HepG2 (cell line): ENCODE data around the gene CDT1. TPM values are rescaled to one million over a fixed set of nuclear protein-coding genes. Genes with fewer than 3 reads are reported as not detected.
A peak's percentile ranks its signal among the peaks of the same experiment; 100 is the strongest.

Source experiments
- BCL6 ChIP-seq: IDR thresholded peaks from 2 replicates; pipeline ENCODE4 v1.6.1; 2016; ENCODE audit warnings: missing genetic modification reagents, missing compliant biosample characterization
- CHD4 ChIP-seq: fragments of 200-600 bp; sonication (generic); IDR thresholded peaks from 2 replicates; pipeline ENCODE4 v1.7.0; 2017; ENCODE audit warnings: mild to moderate bottlenecking, low read length, borderline replicate concordance
- ETV5 ChIP-seq: IDR thresholded peaks from 2 replicates; pipeline ENCODE4 v1.6.1; 2018; ENCODE audit warnings: missing biosample characterization, missing genetic modification reagents, inconsistent platforms, borderline replicate concordance
- FOXP1 ChIP-seq, 2 experiments: fragments of 450-650 bp in 1 of 2; IDR thresholded peaks; 2 replicates each; pipeline ENCODE4 v1.6.1; 2017 to 2018; ENCODE audit warnings: antibody characterized with exemption in 1 of 2
- HMGA1 ChIP-seq: sonication (generic); formaldehyde crosslinking; conservative IDR thresholded peaks from 2 replicates; pipeline ENCODE4 v1.4.0; 2020; ENCODE audit warnings: missing genetic modification reagents
- HNF4A ChIP-seq: sonication (generic); formaldehyde crosslinking; IDR thresholded peaks from 2 replicates; pipeline ENCODE4 v1.4.0; 2020; ENCODE audit warnings: missing genetic modification reagents
- IKZF1 ChIP-seq: fragments of 450-650 bp; IDR thresholded peaks from 2 replicates; pipeline ENCODE4 v1.7.1; 2016
- ISL2 ChIP-seq: sonication (generic); formaldehyde crosslinking; IDR thresholded peaks from 2 replicates; pipeline ENCODE4 v1.5.0; 2020; ENCODE audit warnings: missing genetic modification reagents
- JARID2 ChIP-seq: sonication (generic); formaldehyde crosslinking; IDR thresholded peaks from 2 replicates; pipeline ENCODE4 v1.8.1; 2023; ENCODE audit warnings: missing genetic modification reagents, inconsistent platforms; ENCODE audit not compliant: insufficient replicate concordance
- MED8 ChIP-seq: sonication (generic); formaldehyde crosslinking; IDR thresholded peaks from 2 replicates; pipeline ENCODE4 v1.8.1; 2023; ENCODE audit warnings: mild to moderate bottlenecking, missing genetic modification reagents; ENCODE audit not compliant: insufficient replicate concordance
- MTA3 ChIP-seq: sonication (generic); formaldehyde crosslinking; IDR thresholded peaks from 2 replicates; pipeline ENCODE4 v1.4.0; 2020; ENCODE audit warnings: missing genetic modification reagents
- NBN ChIP-seq: fragments of 450-650 bp; conservative IDR thresholded peaks from 2 replicates; pipeline ENCODE4 v1.6.1; 2017
- SIX4 ChIP-seq: sonication (generic); formaldehyde crosslinking; IDR thresholded peaks from 2 replicates; pipeline ENCODE4 v1.4.0; 2020; ENCODE audit warnings: missing genetic modification reagents
- SNAI1 ChIP-seq: sonication (generic); formaldehyde crosslinking; IDR thresholded peaks from 2 replicates; pipeline ENCODE4 v1.5.0; 2020; ENCODE audit warnings: mild to moderate bottlenecking, missing genetic modification reagents, borderline replicate concordance
- TOE1 ChIP-seq: sonication (generic); formaldehyde crosslinking; IDR thresholded peaks from 2 replicates; pipeline ENCODE4 v1.4.0; 2020; ENCODE audit warnings: mild to moderate bottlenecking, missing genetic modification reagents
- ZNF136 ChIP-seq: sonication (generic); formaldehyde crosslinking; IDR thresholded peaks from 2 replicates; pipeline ENCODE4 v1.8.1; 2022; ENCODE audit warnings: low read depth, mild to moderate bottlenecking, moderate library complexity, missing genetic modification reagents
- ZNF607 ChIP-seq: sonication (generic); formaldehyde crosslinking; IDR thresholded peaks from 2 replicates; pipeline ENCODE4 v1.5.1; 2020; ENCODE audit warnings: missing genetic modification reagents, mild to moderate bottlenecking, borderline replicate concordance
- ZNF766 ChIP-seq: sonication (generic); formaldehyde crosslinking; IDR thresholded peaks from 2 replicates; pipeline ENCODE4 v1.5.0; 2020; ENCODE audit warnings: missing genetic modification reagents, borderline replicate concordance
- polyA plus RNA-seq, 8 experiments: library from polyadenylated mRNA; depleted of rRNA in 3 of 8; stranded (reverse) in 7 of 8; unstranded in 1 of 8; fragments of >200 nt; fragmentation: Illumina TruSeq in 4 of 8; extraction: Trizol in 4 of 8; gene quantifications; 2 replicates each; pipeline versions ENCODE4 v1.2.1 to v1.2.3, GENCODE V29; 2011 to 2016; ENCODE audit warnings: low read depth in 4 of 8, missing spikeins in 1 of 8, mixed read lengths in 1 of 8; ENCODE audit not compliant: insufficient read depth in 1 of 8
- total RNA-seq, 5 experiments: library from RNA; depleted of rRNA; stranded (reverse); fragments of >200 nt; fragmentation: Illumina TruSeq; extraction: Trizol; gene quantifications; 2 replicates each; pipeline ENCODE4 v1.2.3, GENCODE V29; 2016; ENCODE audit warnings: low read depth in 1 of 5
- TF ChIP-seq, protein P1 (sequence below): IDR thresholded peaks from 2 replicates; pipeline ENCODE4 v1.4.0; 2020; ENCODE audit warnings: mild to moderate bottlenecking, missing genetic modification reagents
- TF ChIP-seq, protein P2 (sequence below): sonication (generic); formaldehyde crosslinking; IDR thresholded peaks from 2 replicates; pipeline ENCODE4 v1.9.0; 2021; ENCODE audit warnings: missing genetic modification reagents, borderline replicate concordance
- TF ChIP-seq, protein P3 (sequence below): sonication (generic); formaldehyde crosslinking; IDR thresholded peaks from 2 replicates; pipeline ENCODE4 v1.5.0; 2020; ENCODE audit warnings: mild to moderate bottlenecking, missing genetic modification reagents
- TF ChIP-seq, protein P4 (sequence below): conservative IDR thresholded peaks from 2 replicates; pipeline ENCODE4 v1.6.1; 2018; ENCODE audit warnings: missing genetic modification reagents

The CDT1 gene
- total and polyA plus RNA-seq, 2 of the 13 experiments (the other 11 are each of a cell fraction or from before 2014, with no cell fraction given) = 23.1 to 23.8 TPM

DNA sequence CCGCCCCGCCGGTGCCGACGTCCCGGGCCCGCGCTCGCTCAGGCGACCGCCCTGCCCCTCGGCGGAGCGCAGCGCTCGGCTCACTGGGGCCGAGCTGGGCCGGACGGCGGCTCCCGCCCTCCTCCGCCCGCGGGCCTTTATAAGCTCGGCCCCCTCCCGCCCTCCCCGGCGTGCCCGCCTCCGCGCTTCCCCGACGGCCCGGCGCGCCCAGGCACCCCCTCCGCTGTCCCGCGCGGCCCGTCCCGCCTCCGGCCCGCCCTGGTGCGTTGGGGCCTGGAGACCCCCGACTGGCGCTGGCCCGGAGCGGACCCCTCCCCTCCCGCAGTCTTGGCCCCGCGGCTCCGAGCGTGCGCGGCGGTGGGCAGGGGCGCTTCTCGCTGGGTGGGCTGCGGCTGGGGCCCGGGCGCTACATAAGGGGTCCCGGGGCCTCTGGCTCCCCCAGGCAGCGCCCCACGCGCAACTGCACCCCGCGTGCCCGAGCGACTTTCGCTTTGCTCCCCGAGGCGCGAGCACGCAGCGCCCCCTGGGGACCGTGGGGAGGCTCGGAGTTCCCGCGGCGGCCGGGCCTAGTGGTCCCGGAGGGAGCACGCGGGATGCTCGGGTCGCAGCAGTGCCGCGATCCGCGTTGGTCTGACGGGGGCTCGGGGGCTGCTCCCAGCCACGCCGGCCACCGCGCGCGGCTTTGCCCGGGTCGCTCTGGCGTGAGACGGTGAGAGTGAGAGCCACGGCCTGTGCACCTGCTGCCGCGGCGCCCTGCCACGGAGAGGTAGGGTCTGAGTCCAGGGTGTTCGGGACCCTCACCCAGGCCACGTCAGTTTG, 18.3 kb upstream of the CDT1 start, which contains the start of gene PIEZO1 (continued):
- TF ChIP-seq CHD4 = no peak
- TF ChIP-seq BCL6 (CRISPR knock-in tag) = peak; percentile 21; the same call in 1 of the 2 replicates
- no peak; the same call in 1 of the 2 replicates for TF ChIP-seq ETV5
- TF ChIP-seq SNAI1 (CRISPR knock-in tag) = no peak
- TF ChIP-seq NBN = no peak
- no peak; the same call in 1 of the 2 replicates for TF ChIP-seq MTA3 (CRISPR knock-in tag)
- no peak for TF ChIP-seq HMGA1 (CRISPR knock-in tag)
- peak; percentile 55; the same call in 1 of the 2 replicates for TF ChIP-seq ISL2
- peak; percentile 46; the same call in 1 of the 2 replicates for TF ChIP-seq ZNF607
- TF ChIP-seq, protein P1, sequence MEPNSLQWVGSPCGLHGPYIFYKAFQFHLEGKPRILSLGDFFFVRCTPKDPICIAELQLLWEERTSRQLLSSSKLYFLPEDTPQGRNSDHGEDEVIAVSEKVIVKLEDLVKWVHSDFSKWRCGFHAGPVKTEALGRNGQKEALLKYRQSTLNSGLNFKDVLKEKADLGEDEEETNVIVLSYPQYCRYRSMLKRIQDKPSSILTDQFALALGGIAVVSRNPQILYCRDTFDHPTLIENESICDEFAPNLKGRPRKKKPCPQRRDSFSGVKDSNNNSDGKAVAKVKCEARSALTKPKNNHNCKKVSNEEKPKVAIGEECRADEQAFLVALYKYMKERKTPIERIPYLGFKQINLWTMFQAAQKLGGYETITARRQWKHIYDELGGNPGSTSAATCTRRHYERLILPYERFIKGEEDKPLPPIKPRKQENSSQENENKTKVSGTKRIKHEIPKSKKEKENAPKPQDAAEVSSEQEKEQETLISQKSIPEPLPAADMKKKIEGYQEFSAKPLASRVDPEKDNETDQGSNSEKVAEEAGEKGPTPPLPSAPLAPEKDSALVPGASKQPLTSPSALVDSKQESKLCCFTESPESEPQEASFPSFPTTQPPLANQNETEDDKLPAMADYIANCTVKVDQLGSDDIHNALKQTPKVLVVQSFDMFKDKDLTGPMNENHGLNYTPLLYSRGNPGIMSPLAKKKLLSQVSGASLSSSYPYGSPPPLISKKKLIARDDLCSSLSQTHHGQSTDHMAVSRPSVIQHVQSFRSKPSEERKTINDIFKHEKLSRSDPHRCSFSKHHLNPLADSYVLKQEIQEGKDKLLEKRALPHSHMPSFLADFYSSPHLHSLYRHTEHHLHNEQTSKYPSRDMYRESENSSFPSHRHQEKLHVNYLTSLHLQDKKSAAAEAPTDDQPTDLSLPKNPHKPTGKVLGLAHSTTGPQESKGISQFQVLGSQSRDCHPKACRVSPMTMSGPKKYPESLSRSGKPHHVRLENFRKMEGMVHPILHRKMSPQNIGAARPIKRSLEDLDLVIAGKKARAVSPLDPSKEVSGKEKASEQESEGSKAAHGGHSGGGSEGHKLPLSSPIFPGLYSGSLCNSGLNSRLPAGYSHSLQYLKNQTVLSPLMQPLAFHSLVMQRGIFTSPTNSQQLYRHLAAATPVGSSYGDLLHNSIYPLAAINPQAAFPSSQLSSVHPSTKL (CRISPR knock-in tag) = peak; percentile 66
- TF ChIP-seq, protein P2, sequence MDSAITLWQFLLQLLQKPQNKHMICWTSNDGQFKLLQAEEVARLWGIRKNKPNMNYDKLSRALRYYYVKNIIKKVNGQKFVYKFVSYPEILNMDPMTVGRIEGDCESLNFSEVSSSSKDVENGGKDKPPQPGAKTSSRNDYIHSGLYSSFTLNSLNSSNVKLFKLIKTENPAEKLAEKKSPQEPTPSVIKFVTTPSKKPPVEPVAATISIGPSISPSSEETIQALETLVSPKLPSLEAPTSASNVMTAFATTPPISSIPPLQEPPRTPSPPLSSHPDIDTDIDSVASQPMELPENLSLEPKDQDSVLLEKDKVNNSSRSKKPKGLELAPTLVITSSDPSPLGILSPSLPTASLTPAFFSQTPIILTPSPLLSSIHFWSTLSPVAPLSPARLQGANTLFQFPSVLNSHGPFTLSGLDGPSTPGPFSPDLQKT (CRISPR knock-in tag) = no peak
- TF ChIP-seq JARID2 = no peak
- peak; percentile 53 for TF ChIP-seq MED8 (CRISPR knock-in tag)
- no peak; the same call in 1 of the 2 replicates for TF ChIP-seq ZNF766 (CRISPR knock-in tag)
- TF ChIP-seq TOE1 (CRISPR knock-in tag) = 0 out of 2 replicates have a peak, but pooled peaks have one; percentile 46
- TF ChIP-seq FOXP1 (IDR thresholded peaks at IDR 0.05) = no peak
- TF ChIP-seq FOXP1 (CRISPR knock-in tag; IDR thresholded peaks at IDR 0.05) = no peak
- TF ChIP-seq, protein P3, sequence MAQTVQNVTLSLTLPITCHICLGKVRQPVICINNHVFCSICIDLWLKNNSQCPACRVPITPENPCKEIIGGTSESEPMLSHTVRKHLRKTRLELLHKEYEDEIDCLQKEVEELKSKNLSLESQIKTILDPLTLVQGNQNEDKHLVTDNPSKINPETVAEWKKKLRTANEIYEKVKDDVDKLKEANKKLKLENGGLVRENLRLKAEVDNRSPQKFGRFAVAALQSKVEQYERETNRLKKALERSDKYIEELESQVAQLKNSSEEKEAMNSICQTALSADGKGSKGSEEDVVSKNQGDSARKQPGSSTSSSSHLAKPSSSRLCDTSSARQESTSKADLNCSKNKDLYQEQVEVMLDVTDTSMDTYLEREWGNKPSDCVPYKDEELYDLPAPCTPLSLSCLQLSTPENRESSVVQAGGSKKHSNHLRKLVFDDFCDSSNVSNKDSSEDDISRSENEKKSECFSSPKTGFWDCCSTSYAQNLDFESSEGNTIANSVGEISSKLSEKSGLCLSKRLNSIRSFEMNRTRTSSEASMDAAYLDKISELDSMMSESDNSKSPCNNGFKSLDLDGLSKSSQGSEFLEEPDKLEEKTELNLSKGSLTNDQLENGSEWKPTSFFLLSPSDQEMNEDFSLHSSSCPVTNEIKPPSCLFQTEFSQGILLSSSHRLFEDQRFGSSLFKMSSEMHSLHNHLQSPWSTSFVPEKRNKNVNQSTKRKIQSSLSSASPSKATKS (CRISPR knock-in tag) = no peak
- no peak for TF ChIP-seq HNF4A (CRISPR knock-in tag)
- TF ChIP-seq, protein P4, sequence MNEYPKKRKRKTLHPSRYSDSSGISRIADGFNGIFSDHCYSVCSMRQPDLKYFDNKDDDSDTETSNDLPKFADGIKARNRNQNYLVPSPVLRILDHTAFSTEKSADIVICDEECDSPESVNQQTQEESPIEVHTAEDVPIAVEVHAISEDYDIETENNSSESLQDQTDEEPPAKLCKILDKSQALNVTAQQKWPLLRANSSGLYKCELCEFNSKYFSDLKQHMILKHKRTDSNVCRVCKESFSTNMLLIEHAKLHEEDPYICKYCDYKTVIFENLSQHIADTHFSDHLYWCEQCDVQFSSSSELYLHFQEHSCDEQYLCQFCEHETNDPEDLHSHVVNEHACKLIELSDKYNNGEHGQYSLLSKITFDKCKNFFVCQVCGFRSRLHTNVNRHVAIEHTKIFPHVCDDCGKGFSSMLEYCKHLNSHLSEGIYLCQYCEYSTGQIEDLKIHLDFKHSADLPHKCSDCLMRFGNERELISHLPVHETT = no peak
- TF ChIP-seq SIX4 (CRISPR knock-in tag) = 0 out of 2 replicates have a peak, but pooled peaks have one; percentile 17
- TF ChIP-seq IKZF1 = no peak
- TF ChIP-seq ZNF136 (CRISPR knock-in tag) = peak; percentile 80; the same call in 1 of the 2 replicates
